ENCODE data around the gene MAGI1. TPM values are rescaled to one million over a fixed set of nuclear protein-coding genes. Genes with fewer than 3 reads are reported as not detected.

The MAGI1 gene
- polyA plus RNA-seq, 3 donors = not detected

GRCh38 chr3:66017084-66017483 is 21.6 kb downstream of the MAGI1 start:
- Histone ChIP-seq H3K27me3 (ENCODE audit: control insufficient read depth in 2 of 2, insufficient read depth in 2 of 2, low read length in 2 of 2) (no peaks in the 10 kb centered on the region), H3K9ac (ENCODE audit: insufficient read depth, low read length, poor library complexity, severe bottlenecking) (no peak overlapping the region), H3K27ac (ENCODE audit: low read depth in 1 of 2, low read length in 2 of 2) (no peak overlapping the region), H3K36me3 (replicated peaks in 1 of 2; ENCODE audit: control insufficient read depth in 1 of 2, insufficient read depth in 2 of 2, low read length in 2 of 2) (no peaks in the 10 kb centered on the region), H2AFZ (ENCODE audit: insufficient read depth, low read depth, low read length, poor library complexity, severe bottlenecking) (no peak overlapping the region), H3K79me2 (ENCODE audit: insufficient read depth, low read length) (no peaks in the 10 kb centered on the region), H3K4me3 (replicated peaks in 1 of 3; ENCODE audit: low read depth in 2 of 3, low read length in 3 of 3) (no peak overlapping the region), H3K4me2 (replicated peaks; ENCODE audit: extremely low read depth, low read length, poor library complexity, severe bottlenecking) (no peak overlapping the region), H3K4me1 (ENCODE audit: control insufficient read depth in 1 of 2, insufficient read depth in 2 of 2, low read length in 2 of 2) (no peaks in the 10 kb centered on the region), H4K20me1 (ENCODE audit: insufficient read depth, low read length) (no peaks in the 10 kb centered on the region), H3K9me3 (replicated peaks in 1 of 2; ENCODE audit: control insufficient read depth in 1 of 2, insufficient read depth in 1 of 2, low read length in 2 of 2) (no peaks in the 10 kb centered on the region)
- WGBS (ENCODE audit: insufficient coverage) = 100% methylated on average over 8 of the region's 16 CpGs
- Mint-ChIP-seq H3K27ac (no peak overlapping the region), H3K27me3 (ENCODE audit: low read depth in 3 of 3) (peaks cover 0 to 5% (median 0%) of the 10 kb centered on the region in 3 donors), H3K4me1 (no peaks in the 10 kb centered on the region), H3K36me3 (no peaks in the 10 kb centered on the region), H3K9me3 (peaks cover 0 to 5% (median 0%) of the 10 kb centered on the region in 7 donors), H3K4me3 (no peak overlapping the region)
- intact Hi-C loops (cut with micrococcal nuclease) = no loop called here
- DNase-seq = no peak
- no peak for TF ChIP-seq CTCF (IDR thresholded peaks at IDR 0.05)

DNA sequence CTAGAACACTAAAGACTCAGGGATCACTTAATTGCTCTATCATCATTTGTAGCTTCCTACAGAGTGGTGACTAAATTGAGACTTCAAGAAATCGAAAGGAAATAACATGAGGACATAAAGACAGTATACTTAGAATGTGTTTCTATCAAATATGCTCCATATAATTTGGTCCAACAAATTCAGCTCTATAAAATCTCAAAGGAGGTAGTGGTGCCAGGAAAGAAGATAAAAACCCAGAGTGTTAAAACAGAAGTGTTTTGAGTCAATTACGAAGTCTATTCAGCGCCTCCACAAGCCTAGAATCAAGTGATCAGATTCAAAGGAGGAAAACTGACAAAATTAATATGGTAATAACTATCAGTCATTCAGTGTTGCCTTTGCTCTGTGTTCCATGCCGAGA is 22.9 kb downstream of the MAGI1 start:
- H4K20me1 ChIP-seq (ENCODE audit: insufficient read depth, low read length) = no peaks in the 10 kb centered on the region
- Mint-ChIP-seq H3K27ac (no peak overlapping the region), H3K36me3 (no peaks in the 10 kb centered on the region), H3K27me3 (ENCODE audit: low read depth in 3 of 3) (peaks cover 0 to 7% (median 0%) of the 10 kb centered on the region in 3 donors), H3K4me3 (no peak overlapping the region), H3K9me3 (peaks cover 0 to 5% (median 0%) of the 10 kb centered on the region in 7 donors), H3K4me1 (no peaks in the 10 kb centered on the region)
- H3K36me3 ChIP-seq (replicated peaks in 1 of 2; ENCODE audit: control insufficient read depth in 1 of 2, insufficient read depth in 2 of 2, low read length in 2 of 2) = no peaks in the 10 kb centered on the region
- H3K4me2 ChIP-seq (replicated peaks; ENCODE audit: extremely low read depth, low read length, poor library complexity, severe bottlenecking) = no peak overlapping the region
- no peaks in the 10 kb centered on the region for H3K27me3 ChIP-seq (ENCODE audit: control insufficient read depth in 2 of 2, insufficient read depth in 2 of 2, low read length in 2 of 2)
- H3K4me3 ChIP-seq (replicated peaks in 1 of 3; ENCODE audit: low read depth in 2 of 3, low read length in 3 of 3) = no peak overlapping the region
- 100% methylated on average over 1 of the region's 4 CpGs for WGBS (ENCODE audit: insufficient coverage)
- no peaks in the 10 kb centered on the region for H3K79me2 ChIP-seq (ENCODE audit: insufficient read depth, low read length)
- no peak for DNase-seq
- no peaks in the 10 kb centered on the region for H3K4me1 ChIP-seq (ENCODE audit: control insufficient read depth in 1 of 2, insufficient read depth in 2 of 2, low read length in 2 of 2)
- H3K27ac ChIP-seq (ENCODE audit: low read depth in 1 of 2, low read length in 2 of 2) = no peak overlapping the region
- no peak for TF ChIP-seq CTCF (IDR thresholded peaks at IDR 0.05)
- no peak overlapping the region for H2AFZ ChIP-seq (ENCODE audit: insufficient read depth, low read depth, low read length, poor library complexity, severe bottlenecking)
- intact Hi-C loops (cut with micrococcal nuclease) = no loop called here
- no peak overlapping the region for H3K9ac ChIP-seq (ENCODE audit: insufficient read depth, low read length, poor library complexity, severe bottlenecking)
- no peaks in the 10 kb centered on the region for H3K9me3 ChIP-seq (replicated peaks in 1 of 2; ENCODE audit: control insufficient read depth in 1 of 2, insufficient read depth in 1 of 2, low read length in 2 of 2)

Data from CD14-positive monocyte (primary cell).